Measurements from ENCODE around the gene ZNF582. TPM values are rescaled to one million over a fixed set of nuclear protein-coding genes. Genes with fewer than 3 reads are reported as not detected.
"Not testable (repeated sequence)": the region's sequence is repeated elsewhere in the genome, so short reads cannot be mapped to it uniquely, and the experiment has no call there.

Gene ZNF582
- total RNA-seq, 1 donor from 2014 or later, result 3.1 TPM

GRCh38 chr19:56355517-56355916 lies 37.8 kb downstream of the ZNF582 start:
- DNase-seq (ENCODE audit: low spot score), result no peak

- DNase-seq (ENCODE audit: low spot score), result no peak
Observed at GRCh38 chr19:56351208-56351607, 42.1 kb downstream of the ZNF582 start.

DNA sequence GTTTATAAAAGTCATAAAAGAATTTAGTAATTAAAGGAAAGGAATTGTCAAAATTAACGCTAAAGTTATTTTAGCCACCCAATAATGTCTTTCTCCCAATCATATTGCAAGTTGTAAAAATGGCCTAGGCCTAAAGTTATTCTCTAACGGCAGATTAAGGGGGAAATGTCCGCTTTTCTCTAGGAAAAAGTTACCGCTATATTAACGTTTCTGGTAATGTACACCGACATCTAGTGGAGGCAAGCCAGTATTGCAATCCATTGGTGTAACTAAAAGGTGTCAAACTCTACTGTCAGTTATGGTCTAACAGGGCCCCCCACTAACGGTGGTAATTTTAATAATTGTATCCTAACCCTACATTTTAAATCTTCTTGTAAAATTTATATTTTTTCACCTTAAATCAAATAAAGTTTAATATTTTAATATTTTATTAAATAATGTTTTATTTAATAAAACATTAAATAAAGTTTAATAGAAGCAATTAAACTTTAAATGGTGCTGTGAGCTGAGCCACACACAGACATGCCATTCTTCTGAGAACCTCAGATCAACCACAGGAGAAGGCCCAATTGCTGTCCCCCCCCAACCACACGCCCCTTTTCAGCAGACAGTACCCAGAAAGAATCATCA lies 42.8 kb downstream of the ZNF582 start:
- DNase-seq (ENCODE audit: low spot score), result no peak

- DNase-seq (ENCODE audit: low spot score), result no peak
Observed at GRCh38 chr19:56348289-56348877, 45.0 kb downstream of the ZNF582 start.

GRCh38 chr19:56347163-56347778 lies 46.1 kb downstream of the ZNF582 start:
- no peak for DNase-seq (ENCODE audit: low spot score)

DNA sequence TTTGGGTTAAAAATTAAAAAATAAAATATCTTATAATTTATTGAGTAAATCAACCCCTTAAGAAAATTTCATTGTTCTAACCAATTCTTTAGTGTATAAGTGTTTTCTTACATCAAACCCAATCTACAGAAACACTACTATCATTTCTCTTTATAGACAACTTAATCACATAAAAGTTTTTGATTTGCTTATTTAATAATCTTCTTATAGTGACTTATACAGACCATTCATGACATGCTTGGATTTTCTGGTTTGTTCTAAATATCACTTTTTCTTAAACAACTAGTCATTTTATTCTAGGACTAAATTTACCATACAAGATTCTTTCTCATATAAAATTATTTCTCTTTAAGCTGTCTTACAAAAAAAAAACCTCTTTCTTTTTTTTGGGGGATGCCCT lies 51.4 kb downstream of the ZNF582 start:
- no peak for DNase-seq (ENCODE audit: low spot score)

- DNase-seq (ENCODE audit: low spot score), result not testable (repeated sequence)
Observed at GRCh38 chr19:56339031-56339430, 54.3 kb downstream of the ZNF582 start.

- not testable (repeated sequence) for DNase-seq (ENCODE audit: low spot score)
Observed at GRCh38 chr19:56337077-56337476, 56.3 kb downstream of the ZNF582 start.

DNA sequence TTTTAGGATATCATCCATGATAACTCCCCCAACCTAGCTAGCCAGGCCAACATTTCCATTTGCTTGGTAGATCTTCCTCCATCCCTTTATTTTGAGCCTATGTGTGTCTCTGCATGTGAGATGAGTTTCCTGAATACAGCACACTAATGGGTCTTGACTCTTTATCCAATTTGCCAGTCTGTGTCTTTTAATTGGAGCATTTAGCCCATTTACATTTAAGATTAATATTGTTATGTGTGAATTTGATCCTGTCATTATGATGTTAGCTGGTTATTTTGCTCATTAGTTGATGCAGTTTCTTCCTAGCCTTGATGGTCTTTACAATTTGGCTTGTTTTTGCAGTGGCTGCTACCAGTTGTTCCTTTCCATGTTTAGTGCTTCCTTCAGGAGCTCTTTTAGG lies 58.0 kb downstream of the ZNF582 start:
- not testable (repeated sequence) for DNase-seq (ENCODE audit: low spot score)

GRCh38 chr19:56333506-56333905 lies 59.8 kb downstream of the ZNF582 start:
- DNase-seq (ENCODE audit: low spot score), result no peak

Other genes with a start within 250 kb of the ZNF582 start
- gene GALP, start 217.5 kb downstream of the ZNF582 start, total RNA-seq, result not detected
- gene ZSCAN5B, start 195.8 kb downstream of the ZNF582 start, total RNA-seq, result not detected
- not detected for gene ZSCAN5C, start 191.3 kb downstream of the ZNF582 start, total RNA-seq
- gene EDDM13, start 120.8 kb downstream of the ZNF582 start, total RNA-seq, result not detected
- 12.9 TPM for gene ZSCAN5A, start 78.7 kb downstream of the ZNF582 start, total RNA-seq
- gene ZNF583, start 10.8 kb upstream of the ZNF582 start, total RNA-seq, result 4.6 TPM
- gene ZNF667, start 83.8 kb upstream of the ZNF582 start, total RNA-seq, result 3.4 TPM
- gene ZNF471, start 114.3 kb upstream of the ZNF582 start, total RNA-seq, result 6.2 TPM
- 5.6 TPM for gene ZFP28, start 145.4 kb upstream of the ZNF582 start, total RNA-seq
- 2.4 TPM for gene ZNF470, start 173.9 kb upstream of the ZNF582 start, total RNA-seq
- gene ZNF71, start 201.8 kb upstream of the ZNF582 start, total RNA-seq, result 7.0 TPM
- gene SMIM17, start 249.6 kb upstream of the ZNF582 start, total RNA-seq, result 0.51 TPM

Data from mesenteric fat pad (tissue), 1 donor.